NCI-H2196 treated with DMSO at 0.1 percent for 48 hours (cell line): Measurements from ENCODE around the gene VWDE.
"Not testable (repeated sequence)": the region's sequence is repeated elsewhere in the genome, so short reads cannot be mapped to it uniquely, and the experiment has no call there.

Experiments used
- DNase-seq: peaks from one replicate; lab custom pipeline; 2025; ENCODE audit not compliant: unreplicated experiment; lab: John Stamatoyannopoulos, UW

VWDE gene

DNA sequence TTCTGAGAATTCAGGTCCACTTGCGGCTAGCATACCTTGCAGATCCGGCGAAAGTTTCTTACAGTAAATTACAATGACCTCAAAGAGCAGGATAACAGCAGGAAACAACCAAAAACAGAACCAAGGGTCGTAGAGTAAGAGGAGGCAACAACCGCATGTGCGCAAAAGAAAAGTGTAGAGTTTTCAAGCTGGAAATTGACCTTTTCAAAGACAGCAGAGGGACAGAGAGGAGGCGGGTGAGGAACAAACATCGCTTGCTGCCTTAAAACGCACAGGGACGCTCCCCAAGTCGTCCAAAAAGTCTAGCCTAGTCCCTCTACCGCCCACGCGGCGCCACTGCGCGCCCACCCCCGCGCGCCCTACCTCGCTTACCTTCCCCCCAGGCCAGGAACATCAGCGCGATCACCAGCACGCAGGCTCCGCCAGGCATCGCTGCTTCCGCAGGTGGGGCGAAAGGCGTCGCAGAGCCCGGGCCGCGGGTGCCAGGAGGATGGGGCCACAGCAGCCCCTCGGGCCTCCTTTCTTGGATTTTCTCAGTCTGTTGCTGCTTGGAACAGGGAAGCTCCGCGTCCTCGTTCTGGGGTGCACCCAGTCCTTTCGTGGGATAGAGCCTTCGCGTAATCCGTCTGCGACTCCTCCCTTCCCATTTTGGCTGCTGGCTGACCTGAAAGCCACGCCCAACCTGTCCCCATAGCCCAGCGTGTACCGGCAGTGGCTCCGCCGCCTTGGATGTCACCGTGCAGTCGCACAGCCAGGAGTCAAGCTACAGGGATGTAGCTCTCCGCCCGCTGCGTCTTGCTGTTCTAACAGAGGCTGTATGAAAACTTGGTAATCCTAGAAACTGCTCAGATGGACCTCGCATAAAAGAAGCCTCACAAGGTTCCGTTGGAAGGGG is at the start of gene VWDE:
Gene VWDE (minus strand): TSS at position 579 of the 895 bp plus-strand sequence. CDS start 149 bp downstream, at position 430.
- no peak for DNase-seq

- DNase-seq: not testable (repeated sequence)
Measured at GRCh38 chr7:12453136-12453535, 49.5 kb upstream of the VWDE start.

- DNase-seq: no peak
Measured at GRCh38 chr7:12450615-12451014, 47.0 kb upstream of the VWDE start.

DNA sequence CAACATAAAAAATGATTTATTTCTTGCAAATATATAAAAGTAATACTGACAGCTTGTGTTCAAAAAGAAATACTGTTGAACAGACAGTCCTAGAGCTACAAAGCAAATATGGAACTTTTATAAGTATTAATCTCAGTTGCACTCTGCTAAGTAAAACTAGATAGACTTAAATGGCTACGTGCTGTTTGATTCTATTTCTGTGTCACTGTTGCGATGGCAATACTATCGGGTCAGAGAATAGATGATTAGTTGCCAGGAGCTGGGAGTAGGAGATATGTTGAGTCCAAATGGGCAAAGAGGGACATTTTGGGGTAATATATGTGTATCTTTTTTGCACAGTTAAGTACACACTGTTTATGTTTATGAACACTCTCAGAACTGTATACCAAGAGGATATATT is 41.1 kb upstream of the VWDE start:
- DNase-seq: no peak

DNA sequence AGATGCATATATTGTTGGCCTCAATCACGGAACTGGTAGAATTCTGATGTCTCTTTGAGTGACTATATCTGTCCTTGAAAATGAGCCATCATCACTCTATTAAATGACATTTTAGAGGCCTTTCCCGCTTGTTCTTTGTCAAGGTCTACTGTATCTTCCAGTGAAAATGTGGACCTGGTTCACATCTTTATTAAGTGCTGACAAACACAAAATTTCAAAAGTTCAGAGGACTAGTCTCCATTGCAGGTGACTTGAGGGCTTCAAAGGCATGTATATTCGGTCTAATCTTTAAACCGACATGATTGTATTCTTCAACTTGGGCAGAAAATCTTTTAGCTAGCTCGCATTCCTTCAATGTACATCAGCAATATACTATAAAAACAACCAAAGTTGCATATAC is 36.6 kb upstream of the VWDE start:
- no peak for DNase-seq

DNA sequence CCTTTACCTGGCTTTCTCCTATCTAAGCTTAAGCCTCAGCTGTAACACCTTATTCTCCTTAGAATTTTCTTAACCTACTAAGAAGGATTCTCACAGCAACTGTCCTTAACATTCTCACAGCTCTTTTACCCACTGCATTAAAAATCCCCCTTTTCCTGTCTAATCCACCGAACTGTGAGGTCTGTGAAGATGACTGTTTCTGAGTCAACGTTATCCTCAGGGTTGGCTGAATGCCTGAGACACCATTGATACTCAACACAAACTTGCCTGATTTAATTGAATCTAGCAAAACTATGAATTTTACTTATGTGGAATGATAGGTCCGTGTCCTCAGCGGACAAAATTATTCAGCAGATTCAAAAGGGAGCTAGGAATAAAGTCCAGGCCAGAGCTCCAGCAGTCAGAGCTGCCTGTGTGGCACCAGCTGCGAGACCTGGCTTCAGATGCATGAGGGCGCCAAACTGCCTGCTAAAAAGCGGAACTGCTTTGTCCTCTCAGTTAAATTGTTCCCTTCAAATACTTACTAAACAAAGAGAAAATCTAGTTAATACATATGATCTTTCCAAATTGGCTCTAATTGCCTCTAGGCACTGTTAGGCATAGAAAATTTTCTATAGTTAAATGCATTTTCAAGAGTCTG is 33.4 kb upstream of the VWDE start:
- no peak for DNase-seq

DNA sequence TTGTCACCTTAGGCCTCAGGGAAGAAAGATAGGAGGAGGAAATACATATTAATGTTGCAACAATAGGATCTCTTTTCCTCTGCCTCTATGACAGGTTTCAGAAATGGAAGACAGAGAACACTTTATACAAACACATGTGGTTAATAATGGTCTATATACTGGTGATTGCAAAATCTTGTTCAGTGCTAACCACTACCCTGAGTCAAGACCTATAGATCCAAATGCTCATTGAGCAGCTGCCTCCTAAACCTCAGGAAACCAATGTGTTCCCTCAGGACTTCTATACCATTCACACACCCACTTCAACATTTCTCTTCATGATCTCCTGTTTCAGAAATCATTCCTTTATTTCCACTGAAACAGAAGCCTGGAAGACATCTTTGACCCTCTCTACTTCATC is 32.5 kb upstream of the VWDE start:
- no peak for DNase-seq

DNA sequence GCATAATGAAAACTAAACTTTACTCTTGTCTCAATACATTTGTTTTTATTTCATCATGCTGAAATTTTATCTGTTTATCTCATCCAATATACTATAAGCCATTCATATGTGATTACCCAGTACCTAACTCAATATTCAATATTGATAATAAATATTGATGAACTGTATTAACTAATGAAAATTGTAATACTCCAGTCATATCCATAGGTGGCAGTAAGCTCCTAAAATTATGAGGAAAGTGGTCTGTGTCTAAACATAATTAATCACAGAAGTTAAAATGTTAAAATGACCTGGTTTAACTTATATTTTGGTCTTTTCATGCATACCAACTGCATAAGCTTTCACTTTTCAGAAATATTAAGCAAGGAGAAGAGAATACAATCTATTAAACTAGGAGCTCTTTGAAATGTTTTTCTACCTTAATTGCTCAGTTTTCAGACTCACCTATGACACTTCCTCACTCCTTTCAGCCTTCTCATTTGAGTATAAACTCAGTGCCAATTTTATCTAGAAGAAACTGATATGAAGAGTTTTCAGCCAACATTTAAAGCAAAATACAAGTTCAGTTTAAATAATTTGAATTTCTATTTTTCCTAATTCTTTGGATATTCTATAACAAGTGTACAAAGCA is 30.5 kb upstream of the VWDE start:
- DNase-seq: no peak

DNA sequence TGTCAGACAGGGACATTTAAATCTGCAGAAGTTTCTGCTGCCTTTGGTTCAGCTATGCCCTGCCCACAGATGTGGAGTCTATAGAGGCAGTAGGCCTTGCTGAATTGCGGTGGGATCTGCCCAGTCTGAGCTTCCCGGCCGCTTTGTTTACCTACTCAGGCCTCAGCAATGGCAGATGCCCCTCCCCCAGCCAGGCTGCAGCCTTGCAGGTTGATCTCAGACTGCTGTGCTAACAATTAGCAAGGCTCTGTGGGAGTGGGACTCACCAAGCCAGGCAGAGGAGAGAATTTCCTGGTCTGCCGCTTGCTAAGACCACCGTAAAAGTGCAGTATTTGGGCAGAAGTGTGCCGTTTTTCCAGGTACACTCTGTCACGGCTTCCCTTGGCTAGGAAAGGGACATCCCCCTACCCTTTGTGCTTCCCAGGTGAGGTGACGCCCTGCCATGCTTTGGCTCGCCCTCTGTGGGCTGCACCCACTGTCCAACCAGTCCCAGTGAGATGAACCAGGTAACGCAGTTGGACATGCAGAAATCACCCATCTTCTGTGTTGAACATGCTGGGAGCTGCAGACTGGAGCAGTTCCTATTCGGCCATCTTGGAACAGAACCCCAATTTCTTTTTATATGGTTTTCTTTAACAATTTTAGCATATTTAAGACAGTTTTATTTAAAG is 28.4 kb upstream of the VWDE start:
- DNase-seq: no peak

GRCh38 chr7:12425311-12425710 is 21.6 kb upstream of the VWDE start:
- no peak for DNase-seq

GRCh38 chr7:12423997-12424745 is 20.5 kb upstream of the VWDE start:
- no peak for DNase-seq

DNA sequence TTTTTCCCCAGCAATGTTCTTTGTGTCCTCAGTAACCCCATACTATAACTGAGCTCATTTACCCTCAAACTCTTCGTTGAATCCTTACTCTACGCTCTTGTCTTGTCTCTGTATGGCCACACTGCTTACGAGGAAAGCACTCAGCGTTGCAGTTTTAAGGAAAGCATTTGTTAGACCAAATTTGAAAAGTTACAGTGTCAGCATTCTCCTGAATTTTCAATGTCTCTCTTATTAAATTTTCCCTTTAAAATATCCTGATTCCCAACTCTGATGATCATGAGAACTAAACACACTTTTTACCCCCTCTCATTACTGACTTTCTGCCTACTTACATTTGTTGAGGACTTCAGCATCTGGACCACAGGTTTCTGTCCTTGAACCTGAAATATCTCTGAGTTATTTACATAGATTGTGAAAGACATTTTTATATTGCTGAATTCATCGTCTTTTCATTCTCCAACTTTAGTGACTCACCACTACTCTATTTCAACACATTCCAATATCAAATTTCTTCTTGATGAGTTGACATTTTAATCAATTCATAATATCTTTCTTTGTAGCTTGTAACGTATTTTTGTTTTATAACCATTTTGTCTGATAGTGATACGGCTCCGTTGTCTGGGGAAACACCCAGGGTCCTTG is 19.8 kb upstream of the VWDE start:
- no peak for DNase-seq

GRCh38 chr7:12422554-12423320 is 19.1 kb upstream of the VWDE start:
- DNase-seq: no peak

DNA sequence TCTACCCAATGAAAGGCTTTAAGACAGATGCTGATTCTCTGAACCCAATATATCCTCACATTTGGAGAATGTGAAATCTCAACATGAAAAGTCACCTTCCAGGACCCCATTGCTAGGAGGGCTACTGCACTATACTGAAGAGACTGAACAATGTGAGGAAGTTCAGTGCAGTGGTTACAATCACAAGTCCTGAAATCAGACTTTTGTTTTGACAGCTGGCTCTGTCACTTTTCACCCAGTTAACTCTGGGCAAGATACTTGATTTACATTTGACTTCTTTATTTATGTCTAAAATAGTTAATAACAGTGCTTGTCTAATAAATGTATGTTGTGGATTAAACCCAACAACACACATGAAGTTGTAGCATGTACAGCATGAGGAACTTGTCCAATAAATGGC is 14.8 kb upstream of the VWDE start:
- DNase-seq: no peak

GRCh38 chr7:12415072-12415471 is 11.4 kb upstream of the VWDE start:
- DNase-seq: no peak

DNA sequence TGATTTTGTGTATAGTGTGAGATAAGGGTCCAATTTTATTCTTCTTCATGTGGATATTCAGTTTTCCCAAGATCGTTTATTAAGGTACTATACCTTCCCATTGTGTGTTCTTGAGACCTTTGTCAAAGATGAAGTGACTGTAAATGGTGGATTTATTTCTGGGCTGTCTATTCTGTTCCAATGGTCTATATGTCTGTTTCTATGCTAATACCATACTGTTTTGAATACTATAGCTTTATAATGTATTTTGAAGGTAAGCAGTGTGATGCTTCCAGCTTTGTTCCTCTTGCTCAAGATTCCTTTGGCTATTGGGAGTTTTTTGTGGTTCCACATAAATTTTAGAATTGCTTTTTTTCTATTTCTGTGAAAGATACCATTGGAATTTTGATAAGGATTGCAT is 8.7 kb upstream of the VWDE start:
- DNase-seq: no peak

GRCh38 chr7:12410523-12410922 is 6.9 kb upstream of the VWDE start:
- no peak for DNase-seq

DNA sequence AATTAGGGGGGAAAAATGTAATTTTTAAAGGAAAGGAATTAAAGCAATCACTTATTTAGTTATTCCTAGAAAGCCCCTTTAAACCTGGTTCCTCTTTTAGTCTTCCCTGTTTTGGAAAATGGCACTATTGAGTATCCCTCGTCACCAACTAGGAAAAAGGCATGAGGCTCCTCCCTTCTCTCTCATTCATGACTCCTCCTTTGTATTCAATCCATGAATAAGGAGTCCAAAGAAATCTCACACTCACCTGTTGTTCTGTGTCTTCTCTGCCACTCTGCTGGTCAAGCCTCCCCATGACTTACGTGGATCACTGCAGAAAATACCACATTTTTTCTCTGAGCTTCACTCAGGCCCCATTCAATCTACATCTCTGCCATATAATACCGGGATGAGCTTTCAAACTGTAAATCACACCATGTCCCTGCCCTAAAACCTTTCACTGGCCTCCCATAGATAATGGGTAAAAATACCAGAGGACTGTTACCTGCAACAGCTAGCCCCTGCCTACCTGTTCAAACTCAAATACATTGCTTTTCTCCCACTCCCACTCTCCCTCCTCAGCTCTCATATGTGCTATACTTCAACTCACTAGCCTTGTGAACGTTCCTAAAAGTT is 5.5 kb upstream of the VWDE start:
- no peak for DNase-seq

GRCh38 chr7:12407652-12408051 is 4.0 kb upstream of the VWDE start:
- not testable (repeated sequence) for DNase-seq
